Mucosa of rectum (tissue), 2 donors: ENCODE measurements around the gene BCR.
"Not testable (repeated sequence)": the region's sequence is repeated elsewhere in the genome, so short reads cannot be mapped to it uniquely, and the experiment has no call there.

Experiments
- H3K27ac ChIP-seq, 2 donors: one replicate each; pipeline ENCODE4 v1.7.0; 2013; ENCODE audit warnings: inconsistent platforms in 2 of 2, low read depth in 2 of 2, low read length in 2 of 2
- H3K27me3 ChIP-seq, 2 donors: one replicate each; pipeline ENCODE4 v1.7.0; 2013; ENCODE audit warnings: low read length in 2 of 2; ENCODE audit not compliant: control insufficient read depth in 2 of 2, insufficient read depth in 2 of 2
- H3K36me3 ChIP-seq, 2 donors: one replicate each; pipeline ENCODE4 v1.7.0; 2013; ENCODE audit warnings: low read length in 2 of 2; ENCODE audit not compliant: control insufficient read depth in 2 of 2, insufficient read depth in 2 of 2
- H3K4me1 ChIP-seq, 2 donors: one replicate each; pipeline ENCODE4 v1.7.0; 2013; ENCODE audit warnings: low read length in 2 of 2, mild to moderate bottlenecking in 1 of 2; ENCODE audit not compliant: control insufficient read depth in 2 of 2, insufficient read depth in 2 of 2
- H3K4me3 ChIP-seq, 2 donors: one replicate each; pipeline ENCODE4 v1.7.0; 2013; ENCODE audit warnings: low read length in 2 of 2
- H3K9ac ChIP-seq, 2 donors: one replicate each; pipeline ENCODE4 v1.7.0; 2013; ENCODE audit warnings: low read length in 2 of 2, low read depth in 1 of 2, mild to moderate bottlenecking in 1 of 2
- H3K9me3 ChIP-seq, 2 donors: one replicate each; pipeline ENCODE4 v1.7.0; 2013; ENCODE audit warnings: low read length in 2 of 2; ENCODE audit not compliant: control insufficient read depth in 2 of 2
- donor health status: healthy.
- donor health status: Normal muscosa, but diverticular disease.

BCR gene

DNA sequence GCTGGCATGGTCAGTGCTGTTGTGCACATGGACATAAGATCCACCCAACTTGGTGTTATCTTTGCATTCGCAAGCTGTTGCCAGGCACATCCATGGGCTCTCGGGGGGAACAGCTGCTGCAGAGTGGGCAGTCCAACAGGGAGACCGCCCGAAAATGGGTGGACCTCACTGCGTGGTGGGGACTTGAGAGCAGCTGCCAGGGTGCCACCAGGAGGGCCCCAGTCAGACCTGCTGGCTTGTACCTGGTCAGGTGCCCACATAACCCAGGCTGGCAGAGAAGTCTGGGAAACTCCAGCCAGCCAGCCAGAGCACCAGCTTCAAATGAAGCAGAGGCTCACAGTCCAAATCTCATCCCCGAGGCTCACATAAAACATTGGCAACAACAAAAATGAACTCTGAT, 120.2 kb downstream of the BCR start:
- Histone ChIP-seq H3K9me3 (no peaks in the 10 kb centered on the region), H3K4me1 (peaks cover 0 to 3% of the 10 kb centered on the region in 2 donors), H3K4me3 (no peak overlapping the region), H3K27me3 (no peaks in the 10 kb centered on the region), H3K36me3 (peaks cover 25 to 40% of the 10 kb centered on the region in 2 donors), H3K27ac (no peak overlapping the region), H3K9ac (no peak overlapping the region)

DNA sequence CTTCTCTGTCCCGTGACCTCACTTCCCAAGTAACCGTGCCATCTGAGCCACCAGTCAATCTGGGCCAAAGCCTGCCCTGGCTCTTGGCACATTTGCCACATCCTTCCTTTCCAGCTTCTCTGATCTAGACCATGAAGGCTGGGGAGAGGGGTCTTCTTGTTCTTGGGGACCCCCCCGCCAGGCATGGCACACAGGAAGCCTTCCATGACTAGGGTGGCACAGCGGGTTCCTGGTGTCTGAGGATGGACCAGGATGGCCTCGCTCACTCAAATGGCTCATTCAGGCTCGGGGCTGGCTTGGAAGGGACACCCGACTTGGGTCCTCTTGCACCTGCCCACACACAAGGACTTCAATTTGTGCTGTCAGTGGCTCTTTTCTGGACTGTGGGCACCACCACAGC, 121.3 kb downstream of the BCR start:
- no peak overlapping the region for H3K4me3 ChIP-seq
- no peak overlapping the region for H3K9ac ChIP-seq
- no peaks in the 10 kb centered on the region for H3K9me3 ChIP-seq
- peaks cover 0 to 4% of the 10 kb centered on the region in 2 donors for H3K4me1 ChIP-seq
- peaks cover 21 to 36% of the 10 kb centered on the region in 2 donors for H3K36me3 ChIP-seq
- H3K27me3 ChIP-seq = no peaks in the 10 kb centered on the region
- no peak overlapping the region for H3K27ac ChIP-seq

DNA sequence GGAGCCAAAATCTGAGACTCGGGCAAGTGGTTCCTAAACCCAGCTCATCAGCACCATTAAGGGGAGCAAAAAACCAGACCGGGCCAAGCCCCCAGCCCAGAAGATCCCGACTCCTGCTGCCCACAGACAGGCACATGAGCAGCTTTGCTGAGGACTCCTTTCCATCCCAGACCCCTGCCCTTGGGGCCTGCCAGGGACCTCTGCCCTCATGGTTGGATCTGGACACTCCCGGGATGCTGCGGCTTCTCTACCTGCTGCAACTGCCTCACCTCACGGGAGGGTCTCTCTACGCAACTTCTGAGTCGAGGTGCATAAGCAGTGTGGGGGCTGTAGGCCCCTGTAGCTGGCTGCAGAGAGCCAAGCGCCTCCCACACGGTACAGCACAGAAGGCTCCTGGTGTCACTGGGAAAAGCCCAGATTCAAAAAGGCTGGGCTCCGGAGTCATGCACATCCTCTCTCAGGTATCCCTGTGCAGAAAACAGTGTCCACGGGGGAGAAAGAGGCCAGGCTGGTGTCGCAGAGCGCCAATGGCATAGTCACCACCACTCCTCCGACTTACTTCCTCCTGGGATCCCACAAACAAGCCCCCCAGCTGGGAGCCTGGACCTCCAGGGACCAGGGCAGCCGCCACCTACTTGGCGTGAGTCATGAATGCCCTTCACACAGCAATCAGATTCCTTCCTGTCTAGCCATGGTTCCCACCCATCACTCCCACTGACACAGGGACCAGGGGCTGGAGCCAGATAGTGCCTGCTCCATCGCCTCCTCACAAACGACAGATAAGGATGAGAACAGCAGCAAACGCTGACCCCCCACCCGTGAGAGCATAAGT, 122.1 kb downstream of the BCR start:
- Histone ChIP-seq H3K9ac (no peak overlapping the region), H3K9me3 (no peaks in the 10 kb centered on the region), H3K4me3 (no peak overlapping the region), H3K27me3 (no peaks in the 10 kb centered on the region), H3K4me1 (peaks cover 0 to 4% of the 10 kb centered on the region in 2 donors), H3K27ac (no peak overlapping the region), H3K36me3 (peaks cover 18 to 30% of the 10 kb centered on the region in 2 donors)

DNA sequence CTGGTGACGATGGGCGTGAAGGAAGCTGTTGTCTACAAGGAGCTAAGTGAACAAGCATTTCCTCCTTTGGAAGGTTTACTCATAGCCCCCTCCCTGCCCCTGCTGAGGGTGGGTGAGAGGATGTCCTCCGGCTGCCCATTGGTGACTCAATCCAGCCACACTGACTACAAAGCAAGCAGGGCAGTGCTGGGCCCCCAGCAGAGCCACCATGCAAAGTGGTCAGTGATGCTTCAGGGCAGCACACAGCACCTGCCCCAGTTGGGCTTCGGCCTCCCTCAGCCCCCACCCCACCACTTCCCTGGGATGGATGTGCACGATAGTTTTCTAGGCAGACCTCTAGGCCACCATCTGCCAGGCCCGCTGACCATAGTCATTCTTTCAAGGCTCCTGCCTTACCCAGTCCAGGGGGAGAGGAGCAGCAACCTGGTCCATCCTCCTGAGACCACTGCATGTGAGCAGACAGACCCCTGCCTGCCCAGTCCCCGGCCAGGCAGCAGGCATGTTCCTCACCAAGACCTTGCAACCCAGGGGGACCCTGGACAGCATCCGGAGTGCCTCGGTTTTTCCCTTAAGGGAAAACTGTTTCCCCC, 125.1 kb downstream of the BCR start:
- Histone ChIP-seq H3K27me3 (no peaks in the 10 kb centered on the region), H3K4me1 (peaks cover 0 to 4% of the 10 kb centered on the region in 2 donors), H3K36me3 (peaks cover 7 to 16% of the 10 kb centered on the region in 2 donors), H3K27ac (peak overlapping the region; percentile 63 to 69), H3K9ac (peak overlapping the region in 1 of 2 donors; percentile 32), H3K4me3 (no peak overlapping the region), H3K9me3 (no peaks in the 10 kb centered on the region)

DNA sequence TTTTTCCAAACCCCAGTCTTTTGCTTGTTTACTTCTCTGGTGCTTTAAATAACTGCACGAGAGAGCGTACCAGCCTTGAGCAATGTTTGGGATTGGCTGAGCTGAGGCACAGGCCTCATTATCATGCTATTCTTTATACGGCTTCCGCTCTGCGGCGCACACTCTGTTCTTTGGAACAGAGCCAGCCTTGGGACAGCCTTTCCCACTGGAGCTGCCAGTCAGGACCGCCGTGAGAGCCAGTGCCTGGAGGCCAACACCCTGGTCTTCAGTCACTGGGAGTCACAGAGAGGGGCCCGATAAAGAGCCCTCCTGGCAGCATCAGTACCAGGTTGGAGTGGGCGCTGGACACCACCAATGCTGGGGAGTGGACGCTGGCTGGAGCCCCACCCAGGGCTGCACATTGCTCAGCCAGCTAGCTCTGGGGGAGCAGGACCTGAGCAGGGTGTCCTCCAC, 125.6 kb downstream of the BCR start:
- no peak overlapping the region for H3K9ac ChIP-seq
- H3K4me1 ChIP-seq = peaks cover 0 to 4% of the 10 kb centered on the region in 2 donors
- peak overlapping the region; percentile 68 to 69 for H3K27ac ChIP-seq
- peaks cover 7 to 14% of the 10 kb centered on the region in 2 donors for H3K36me3 ChIP-seq
- no peaks in the 10 kb centered on the region for H3K27me3 ChIP-seq
- no peaks in the 10 kb centered on the region for H3K9me3 ChIP-seq
- H3K4me3 ChIP-seq = no peak overlapping the region

DNA sequence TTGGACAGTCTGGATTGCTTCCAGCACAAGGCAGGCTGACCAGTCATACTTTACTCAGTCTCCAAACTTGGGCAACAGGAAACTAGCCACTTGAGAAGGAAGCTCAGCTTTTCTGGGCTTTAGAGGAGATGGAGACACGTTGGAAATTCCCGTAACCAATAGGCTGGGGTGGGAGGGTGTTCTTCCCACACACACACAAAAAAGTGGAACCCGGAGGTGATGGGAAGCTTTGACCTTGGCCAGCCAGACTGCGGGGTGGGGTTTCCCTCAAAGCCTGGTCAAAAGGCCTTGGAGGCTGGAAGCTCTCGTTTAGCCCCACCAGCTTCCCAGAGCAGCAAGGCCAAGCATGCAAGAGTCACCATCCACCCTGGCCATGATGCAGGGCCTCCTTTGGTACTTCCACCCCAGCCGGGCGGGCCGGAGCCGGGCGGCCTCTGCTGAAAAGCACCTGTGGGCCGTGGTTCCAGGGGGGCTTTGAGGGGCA, 126.2 kb downstream of the BCR start:
- H3K9ac ChIP-seq = no peak overlapping the region

DNA sequence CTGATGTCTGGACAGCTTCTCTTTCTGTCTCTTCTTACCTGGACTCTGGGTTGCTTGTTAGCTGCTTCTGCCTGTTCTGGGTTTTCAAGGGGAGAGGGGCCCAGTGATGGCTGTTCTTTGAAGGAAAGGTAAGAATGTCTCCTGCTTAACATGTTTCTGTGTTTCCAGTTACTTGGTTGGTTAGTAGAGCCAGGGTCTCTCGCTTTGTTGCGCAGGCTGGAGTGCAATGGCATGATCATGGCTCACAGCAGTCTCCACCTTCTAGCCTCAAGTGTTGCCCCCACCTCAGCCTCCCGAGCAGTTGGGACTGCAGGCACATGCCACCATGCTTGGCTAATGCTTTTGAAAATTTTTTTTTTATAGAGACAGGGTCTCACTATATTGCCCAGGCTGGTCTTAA, 126.6 kb downstream of the BCR start:
- peaks cover 0 to 4% of the 10 kb centered on the region in 2 donors for H3K4me1 ChIP-seq
- H3K27ac ChIP-seq = peak overlapping the region; percentile 65 to 68
- no peak overlapping the region for H3K4me3 ChIP-seq
- no peak overlapping the region for H3K9ac ChIP-seq
- H3K9me3 ChIP-seq = no peaks in the 10 kb centered on the region
- peaks cover 7% of the 10 kb centered on the region in 2 donors for H3K36me3 ChIP-seq
- no peaks in the 10 kb centered on the region for H3K27me3 ChIP-seq

More for the DNA sequence above, 126.2 kb downstream of the BCR start:
- Histone ChIP-seq H3K27me3 (no peaks in the 10 kb centered on the region), H3K4me3 (no peak overlapping the region), H3K36me3 (peaks cover 7 to 10% of the 10 kb centered on the region in 2 donors), H3K27ac (peak overlapping the region; percentile 65 to 68), H3K9me3 (no peaks in the 10 kb centered on the region), H3K4me1 (peaks cover 0 to 4% of the 10 kb centered on the region in 2 donors)

DNA sequence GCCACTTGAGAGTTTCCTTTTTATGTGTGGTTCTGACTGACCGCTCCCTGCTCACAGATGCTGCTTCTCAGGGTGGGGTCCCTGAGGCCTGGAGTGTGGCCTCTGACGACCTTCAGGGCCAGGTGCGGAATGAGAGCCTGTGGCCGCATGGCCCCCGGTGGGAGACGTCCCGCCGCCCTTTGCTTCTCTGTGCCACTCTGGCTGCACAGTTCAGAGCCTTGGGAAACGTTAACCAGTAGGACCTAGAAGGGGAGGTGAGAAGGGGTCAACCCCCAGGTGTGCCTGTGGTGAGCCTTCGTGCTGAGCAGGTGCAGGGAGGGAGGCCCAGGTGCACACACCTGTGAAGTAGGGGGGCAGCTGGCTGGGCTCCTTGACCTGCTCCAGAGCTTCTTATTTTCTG, 127.2 kb downstream of the BCR start:
- H3K36me3 ChIP-seq, H3K9ac ChIP-seq, H3K9me3 ChIP-seq, H3K27ac ChIP-seq, H3K27me3 ChIP-seq, H3K4me1 ChIP-seq, H3K4me3 ChIP-seq: not testable (repeated sequence)

DNA sequence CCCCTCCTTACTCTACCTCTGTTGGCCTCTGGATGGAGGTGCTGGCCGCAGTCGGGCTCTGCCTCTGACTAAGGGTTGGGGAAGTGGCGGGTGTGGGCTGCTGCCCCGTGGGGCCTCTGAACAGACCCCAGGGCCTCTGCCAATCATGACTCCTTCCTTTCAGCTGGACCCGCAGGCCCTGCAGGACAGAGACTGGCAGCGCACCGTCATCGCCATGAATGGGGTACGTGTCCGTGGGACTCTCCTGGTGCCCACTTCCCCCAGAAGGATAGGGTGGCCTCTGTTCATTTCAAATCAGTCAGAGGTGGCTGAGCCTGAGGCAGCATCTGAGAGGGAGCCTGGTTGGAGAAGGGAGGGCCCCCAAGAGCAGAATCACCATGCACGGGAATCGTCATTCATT, 129.0 kb downstream of the BCR start:
- not testable (repeated sequence) for H3K4me3 ChIP-seq, H3K4me1 ChIP-seq, H3K9ac ChIP-seq, H3K36me3 ChIP-seq, H3K27ac ChIP-seq, H3K9me3 ChIP-seq, H3K27me3 ChIP-seq

DNA sequence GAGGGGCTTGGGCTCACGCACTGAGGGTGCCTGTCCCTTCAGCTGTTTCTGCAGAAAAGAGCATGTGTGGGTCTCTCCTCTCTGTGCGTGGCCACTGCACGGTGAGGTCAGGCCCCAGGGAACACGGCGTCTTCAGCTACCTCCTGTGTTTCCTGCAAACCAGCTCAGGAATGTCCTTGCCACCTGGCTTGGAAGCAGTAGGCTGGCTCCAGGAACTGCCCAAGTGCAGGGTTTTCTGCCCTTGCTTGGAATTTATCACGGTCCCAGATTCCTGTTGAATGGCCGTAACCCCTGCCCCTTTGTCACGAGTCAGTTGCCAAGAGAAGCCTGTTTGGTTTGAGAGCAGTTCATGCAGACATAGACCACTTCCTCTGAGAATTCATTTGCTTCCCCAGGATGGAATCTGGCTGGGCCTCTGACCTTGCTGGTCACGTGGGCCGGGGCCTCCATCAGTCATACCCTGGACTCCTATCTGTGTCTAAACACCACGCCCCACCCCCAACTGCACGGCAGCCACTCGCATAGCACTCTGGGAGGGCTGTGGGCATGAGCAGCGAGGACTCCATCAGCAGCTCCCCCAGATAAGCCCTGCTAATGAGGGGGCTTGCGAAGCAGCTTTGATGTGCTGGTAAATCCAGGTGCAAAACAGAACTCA, 130.3 kb downstream of the BCR start:
- H3K9me3 ChIP-seq, H3K27ac ChIP-seq: not testable (repeated sequence)
- H3K36me3 ChIP-seq = peaks cover 9 to 13% of the 10 kb centered on the region in 2 donors

More for the DNA sequence above, 130.3 kb downstream of the BCR start:
- H3K4me1 ChIP-seq, H3K9ac ChIP-seq, H3K27me3 ChIP-seq, H3K4me3 ChIP-seq: not testable (repeated sequence)
